IPS-20b (cell line): ENCODE results near the gene LAD1.

ENCODE experiments used
- H3K27ac ChIP-seq: one replicate; pipeline ENCODE4 v1.5.1; 2013; ENCODE audit warnings: low read length
- H3K27me3 ChIP-seq: 2 replicates; pipeline ENCODE4 v1.6.1; 2013; ENCODE audit warnings: mild to moderate bottlenecking, low read length, inconsistent platforms; ENCODE audit not compliant: insufficient read depth
- H3K36me3 ChIP-seq: 2 replicates; pipeline ENCODE4 v1.6.1; 2013; ENCODE audit warnings: low read depth, mild to moderate bottlenecking, inconsistent platforms, low read length, moderate library complexity; ENCODE audit not compliant: insufficient read depth
- H3K4me1 ChIP-seq: 2 replicates; pipeline ENCODE4 v1.6.1; 2013; ENCODE audit warnings: mild to moderate bottlenecking, control low read depth, inconsistent platforms, low read length, moderate library complexity; ENCODE audit not compliant: insufficient read depth
- H3K4me3 ChIP-seq: 2 replicates; pipeline ENCODE4 v1.5.1; 2013; ENCODE audit warnings: mild to moderate bottlenecking, low read length, inconsistent platforms
- H3K9ac ChIP-seq: 2 replicates; pipeline ENCODE4 v1.6.1; 2013; ENCODE audit warnings: low read depth, mild to moderate bottlenecking, inconsistent platforms, low read length, moderate library complexity
- H3K9me3 ChIP-seq: 2 replicates; pipeline ENCODE4 v1.6.1; 2013; ENCODE audit warnings: mild to moderate bottlenecking, low read depth, low read length, inconsistent platforms; ENCODE audit not compliant: insufficient read depth

Gene LAD1

DNA sequence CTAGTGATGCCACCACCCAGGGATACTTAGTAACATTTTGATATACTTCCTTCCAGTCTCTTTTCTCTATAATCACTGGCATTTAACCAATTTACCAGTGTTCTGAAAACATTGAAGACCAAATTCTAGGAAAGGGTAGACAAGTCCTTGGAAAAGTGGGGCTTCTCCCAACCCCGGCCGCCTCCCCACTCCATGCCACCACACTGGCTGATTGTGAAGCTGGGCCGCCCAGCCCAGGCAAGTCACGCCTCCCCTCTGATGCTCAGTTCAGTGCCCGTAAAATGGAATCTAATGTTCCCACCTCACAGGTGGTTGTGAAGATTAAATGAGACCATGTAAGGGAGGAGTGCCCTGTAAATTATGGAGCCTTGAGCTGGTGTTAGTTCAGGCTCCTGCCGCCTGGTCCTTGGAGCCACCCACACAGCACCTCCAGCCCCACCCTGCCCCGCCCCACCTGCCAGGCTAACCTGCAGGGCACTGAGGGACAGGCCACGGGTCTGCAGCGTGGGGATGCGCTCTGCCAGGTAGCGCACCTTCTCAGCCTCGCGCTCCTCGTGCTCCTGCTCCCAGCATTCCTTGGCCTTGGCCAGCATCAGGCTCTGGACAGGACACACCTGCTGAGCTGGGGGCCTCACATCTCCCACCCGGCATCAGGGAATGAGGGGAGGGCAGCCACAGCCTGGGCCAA, 15.1 kb upstream of the LAD1 start:
- Histone ChIP-seq H3K9ac (no peak overlapping the region), H3K27ac (no peak overlapping the region), H3K4me3 (no peak overlapping the region), H3K4me1 (no peaks in the 10 kb centered on the region), H3K27me3 (peaks cover 4% of the 10 kb centered on the region; the same call in 1 of the 2 replicates), H3K9me3 (no peaks in the 10 kb centered on the region), H3K36me3 (no peaks in the 10 kb centered on the region)

GRCh38 chr1:201411292-201411691, 12.2 kb upstream of the LAD1 start:
- H3K9me3 ChIP-seq: no peaks in the 10 kb centered on the region
- no peaks in the 10 kb centered on the region for H3K36me3 ChIP-seq
- H3K4me3 ChIP-seq: no peak overlapping the region
- peaks cover 4% of the 10 kb centered on the region; the same call in 1 of the 2 replicates for H3K27me3 ChIP-seq
- no peaks in the 10 kb centered on the region for H3K4me1 ChIP-seq
- no peak overlapping the region for H3K9ac ChIP-seq
- no peak overlapping the region for H3K27ac ChIP-seq

DNA sequence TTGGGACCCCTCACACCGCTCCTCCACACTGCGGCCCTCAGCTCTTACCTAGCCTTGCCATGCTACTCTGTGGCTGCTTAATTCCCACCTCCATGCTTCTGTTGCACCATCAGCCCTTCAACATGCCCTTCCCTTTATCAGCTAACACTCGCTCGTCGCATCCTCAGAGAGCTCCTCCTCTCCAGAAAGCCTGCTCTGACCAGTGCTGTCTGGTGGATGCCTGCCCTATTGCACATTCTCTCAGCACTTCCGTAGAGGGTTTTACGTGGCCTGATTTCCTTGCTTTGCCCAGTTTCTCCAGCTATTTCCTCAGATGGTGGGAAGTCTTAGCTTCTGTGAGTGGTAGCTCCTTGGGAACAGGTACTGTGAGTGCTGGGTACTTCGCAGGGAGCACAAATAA, 10.3 kb upstream of the LAD1 start:
- Histone ChIP-seq H3K27me3 (peaks cover 4% of the 10 kb centered on the region; the same call in 1 of the 2 replicates), H3K9me3 (no peaks in the 10 kb centered on the region), H3K4me1 (no peaks in the 10 kb centered on the region), H3K9ac (no peak overlapping the region), H3K27ac (no peak overlapping the region), H3K36me3 (no peaks in the 10 kb centered on the region), H3K4me3 (no peak overlapping the region)

GRCh38 chr1:201408834-201409200, 9.7 kb upstream of the LAD1 start:
- Histone ChIP-seq H3K27ac (no peak overlapping the region), H3K36me3 (no peaks in the 10 kb centered on the region), H3K4me3 (no peak overlapping the region), H3K27me3 (peaks cover 4% of the 10 kb centered on the region; the same call in 1 of the 2 replicates), H3K4me1 (no peaks in the 10 kb centered on the region), H3K9ac (no peak overlapping the region), H3K9me3 (no peaks in the 10 kb centered on the region)

GRCh38 chr1:201408176-201408833, 9.2 kb upstream of the LAD1 start:
- Histone ChIP-seq H3K4me3 (no peak overlapping the region), H3K36me3 (no peaks in the 10 kb centered on the region), H3K27me3 (peaks cover 5% of the 10 kb centered on the region; the same call in 1 of the 2 replicates), H3K4me1 (no peaks in the 10 kb centered on the region), H3K9ac (no peak overlapping the region), H3K9me3 (no peaks in the 10 kb centered on the region), H3K27ac (no peak overlapping the region)

DNA sequence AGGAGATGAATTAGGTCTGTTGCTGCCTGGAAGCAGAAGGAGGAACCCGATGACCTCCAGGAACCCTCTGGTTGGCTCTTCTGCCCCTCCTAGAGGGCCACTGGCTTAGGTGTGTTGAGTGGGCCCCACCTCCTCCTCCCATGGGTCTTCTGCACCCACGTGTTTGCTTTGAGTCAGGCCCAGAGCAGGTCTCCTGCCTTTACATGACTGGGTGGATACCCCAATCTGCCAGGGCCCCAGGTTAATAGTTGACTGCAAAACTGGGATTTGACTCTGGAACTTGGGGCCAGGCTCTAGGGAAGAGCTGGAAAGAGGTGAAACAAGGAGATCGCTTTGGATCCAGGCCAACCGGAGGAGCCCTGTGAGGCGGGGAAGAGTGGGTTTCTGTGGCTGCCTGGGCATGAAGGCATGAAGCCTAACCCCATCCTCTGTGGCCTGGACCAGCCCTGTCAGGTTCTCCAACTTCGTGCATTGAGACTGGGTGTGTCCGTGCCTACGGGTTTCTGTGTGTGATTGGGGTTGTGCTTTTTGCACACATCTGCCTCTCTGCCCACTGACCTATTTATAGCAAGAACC, 7.8 kb upstream of the LAD1 start:
- no peak overlapping the region for H3K4me3 ChIP-seq
- no peaks in the 10 kb centered on the region for H3K4me1 ChIP-seq
- H3K27ac ChIP-seq: no peak overlapping the region
- H3K36me3 ChIP-seq: no peaks in the 10 kb centered on the region
- H3K9me3 ChIP-seq: no peaks in the 10 kb centered on the region
- no peak overlapping the region for H3K9ac ChIP-seq
- peaks cover 9% of the 10 kb centered on the region for H3K27me3 ChIP-seq

- Histone ChIP-seq H3K9ac (no peak overlapping the region), H3K4me3 (no peak overlapping the region), H3K27ac (no peak overlapping the region), H3K4me1 (no peaks in the 10 kb centered on the region), H3K27me3 (peaks cover 23% of the 10 kb centered on the region), H3K9me3 (no peaks in the 10 kb centered on the region), H3K36me3 (no peaks in the 10 kb centered on the region)
These were observed 6.3 kb upstream of the LAD1 start for GRCh38 chr1:201405484-201405831.

DNA sequence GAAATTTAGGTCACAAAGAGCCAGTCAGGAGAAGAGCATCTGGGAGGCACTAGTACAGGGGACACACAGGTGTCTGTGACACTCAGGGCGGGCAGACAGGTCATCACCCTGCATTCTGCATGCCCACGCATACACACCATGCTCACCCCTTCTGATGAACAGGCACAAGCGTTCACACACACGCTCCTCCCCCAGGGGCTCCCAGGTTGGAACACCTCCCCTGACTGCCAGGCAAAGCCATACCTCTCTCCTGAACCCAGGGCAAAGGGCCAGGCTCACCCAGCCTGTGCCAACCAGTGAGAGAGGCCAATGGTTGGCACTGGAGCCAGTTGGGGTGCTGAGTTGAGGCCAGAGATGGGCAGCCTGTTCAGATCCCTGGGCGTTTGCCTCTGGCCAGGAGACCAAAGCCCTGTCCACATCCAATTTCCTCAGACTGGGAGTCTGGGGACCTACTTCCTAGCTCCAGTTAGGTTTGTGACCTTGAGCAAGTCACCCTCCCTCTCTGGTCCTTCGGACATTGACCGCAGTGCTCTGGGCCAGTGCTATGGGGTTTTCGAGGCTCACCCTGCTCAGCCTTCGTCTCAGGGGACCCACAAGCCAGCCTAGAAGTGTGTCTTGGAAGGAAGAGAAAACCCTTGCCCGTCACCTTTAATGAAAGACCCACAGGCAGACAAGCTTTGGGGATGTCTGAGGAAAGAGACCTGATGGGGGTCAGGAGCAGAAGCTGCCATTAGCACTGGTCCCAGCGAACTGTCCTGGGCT, 5.8 kb upstream of the LAD1 start:
- Histone ChIP-seq H3K27me3 (peaks cover 29% of the 10 kb centered on the region), H3K27ac (no peak overlapping the region)

DNA sequence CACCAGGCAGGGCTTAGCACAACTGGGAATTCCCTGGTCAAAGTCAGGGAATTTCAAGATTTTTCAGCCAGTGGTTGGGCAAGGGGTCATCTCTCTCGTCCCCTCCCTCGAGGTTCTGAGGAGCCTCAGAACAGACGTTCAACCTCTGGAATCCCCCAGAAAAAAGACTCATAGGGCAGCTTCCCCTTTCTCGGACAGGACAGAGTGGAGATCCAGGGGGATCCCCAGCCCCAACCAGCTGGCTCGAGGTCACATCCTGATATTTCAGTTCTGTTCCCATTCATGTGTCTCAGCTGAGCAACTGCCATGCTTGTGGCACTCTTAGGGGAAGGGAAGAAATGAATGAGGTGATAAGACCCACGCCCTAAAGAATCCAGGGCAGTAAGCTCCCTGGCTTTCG, 4.9 kb upstream of the LAD1 start:
- H3K4me3 ChIP-seq: no peak overlapping the region
- no peaks in the 10 kb centered on the region for H3K36me3 ChIP-seq
- H3K27me3 ChIP-seq: peaks cover 33% of the 10 kb centered on the region
- H3K9me3 ChIP-seq: no peaks in the 10 kb centered on the region
- H3K9ac ChIP-seq: no peak overlapping the region
- no peaks in the 10 kb centered on the region for H3K4me1 ChIP-seq
- no peak overlapping the region for H3K27ac ChIP-seq

More for the DNA sequence above, 5.8 kb upstream of the LAD1 start:
- Histone ChIP-seq H3K9ac (no peak overlapping the region), H3K4me3 (no peak overlapping the region), H3K36me3 (no peaks in the 10 kb centered on the region), H3K4me1 (no peaks in the 10 kb centered on the region), H3K9me3 (no peaks in the 10 kb centered on the region)

GRCh38 chr1:201403359-201403758, 4.2 kb upstream of the LAD1 start:
- H3K9me3 ChIP-seq: no peaks in the 10 kb centered on the region
- H3K4me1 ChIP-seq: no peaks in the 10 kb centered on the region
- peaks cover 40% of the 10 kb centered on the region for H3K27me3 ChIP-seq
- no peak overlapping the region for H3K9ac ChIP-seq
- no peak overlapping the region for H3K27ac ChIP-seq
- no peak overlapping the region for H3K4me3 ChIP-seq
- H3K36me3 ChIP-seq: no peaks in the 10 kb centered on the region

- Histone ChIP-seq H3K36me3 (no peaks in the 10 kb centered on the region), H3K4me1 (no peaks in the 10 kb centered on the region), H3K27me3 (peaks cover 48% of the 10 kb centered on the region), H3K9me3 (no peaks in the 10 kb centered on the region), H3K27ac (no peak overlapping the region), H3K4me3 (no peak overlapping the region), H3K9ac (no peak overlapping the region)
These were observed 2.6 kb upstream of the LAD1 start for GRCh38 chr1:201401700-201402099.
